Measurements from ENCODE around the gene KIAA1217.

DNA sequence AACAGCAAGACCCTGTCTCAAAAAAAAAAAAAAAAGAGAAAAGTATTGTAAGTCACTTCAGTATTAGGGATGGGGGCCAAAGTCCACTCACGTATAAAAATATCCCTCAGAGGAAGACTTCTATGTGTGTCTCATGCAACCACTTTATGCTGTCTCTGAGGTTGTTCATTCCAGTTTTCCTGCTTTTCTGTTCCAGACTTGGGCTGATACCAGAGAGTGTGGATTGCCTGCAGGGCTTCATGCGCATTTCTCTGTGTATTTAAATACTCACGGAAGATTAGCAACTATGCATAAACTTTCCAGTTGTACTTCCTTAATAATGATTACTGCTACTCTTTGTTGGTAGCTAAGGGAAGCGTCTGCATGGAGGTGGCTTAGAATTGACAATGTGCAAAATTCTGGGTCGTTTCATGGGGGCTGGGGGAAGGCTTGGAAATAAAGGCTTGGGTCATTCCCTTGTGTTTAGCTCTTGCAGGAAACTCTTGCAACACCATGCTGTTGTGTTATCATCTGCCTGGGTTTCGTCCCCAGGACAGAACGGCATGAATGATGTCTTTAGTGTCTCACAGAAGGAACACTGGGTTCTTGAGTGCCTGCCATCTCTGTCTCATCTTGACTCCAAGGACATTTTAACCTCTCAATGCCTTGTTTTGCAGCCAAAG is 54.1 kb downstream of the KIAA1217 start:
- TF ChIP-seq, protein P1, sequence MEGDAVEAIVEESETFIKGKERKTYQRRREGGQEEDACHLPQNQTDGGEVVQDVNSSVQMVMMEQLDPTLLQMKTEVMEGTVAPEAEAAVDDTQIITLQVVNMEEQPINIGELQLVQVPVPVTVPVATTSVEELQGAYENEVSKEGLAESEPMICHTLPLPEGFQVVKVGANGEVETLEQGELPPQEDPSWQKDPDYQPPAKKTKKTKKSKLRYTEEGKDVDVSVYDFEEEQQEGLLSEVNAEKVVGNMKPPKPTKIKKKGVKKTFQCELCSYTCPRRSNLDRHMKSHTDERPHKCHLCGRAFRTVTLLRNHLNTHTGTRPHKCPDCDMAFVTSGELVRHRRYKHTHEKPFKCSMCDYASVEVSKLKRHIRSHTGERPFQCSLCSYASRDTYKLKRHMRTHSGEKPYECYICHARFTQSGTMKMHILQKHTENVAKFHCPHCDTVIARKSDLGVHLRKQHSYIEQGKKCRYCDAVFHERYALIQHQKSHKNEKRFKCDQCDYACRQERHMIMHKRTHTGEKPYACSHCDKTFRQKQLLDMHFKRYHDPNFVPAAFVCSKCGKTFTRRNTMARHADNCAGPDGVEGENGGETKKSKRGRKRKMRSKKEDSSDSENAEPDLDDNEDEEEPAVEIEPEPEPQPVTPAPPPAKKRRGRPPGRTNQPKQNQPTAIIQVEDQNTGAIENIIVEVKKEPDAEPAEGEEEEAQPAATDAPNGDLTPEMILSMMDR (IDR thresholded peaks at IDR 0.05; ENCODE audit: low read depth, low read length): no peak
- no peak for TF ChIP-seq EZH2phosphoT487 (IDR thresholded peaks at IDR 0.05; ENCODE audit: low read depth)
